ENCODE data around the gene TBL1Y. TPM values are rescaled to one million over a fixed set of nuclear protein-coding genes. Genes with fewer than 3 reads are reported as not detected.
"Not testable (repeated sequence)": the region's sequence is repeated elsewhere in the genome, so short reads cannot be mapped to it uniquely, and the experiment has no call there.

The TBL1Y gene
- total RNA-seq, 1 donor = not detected

DNA sequence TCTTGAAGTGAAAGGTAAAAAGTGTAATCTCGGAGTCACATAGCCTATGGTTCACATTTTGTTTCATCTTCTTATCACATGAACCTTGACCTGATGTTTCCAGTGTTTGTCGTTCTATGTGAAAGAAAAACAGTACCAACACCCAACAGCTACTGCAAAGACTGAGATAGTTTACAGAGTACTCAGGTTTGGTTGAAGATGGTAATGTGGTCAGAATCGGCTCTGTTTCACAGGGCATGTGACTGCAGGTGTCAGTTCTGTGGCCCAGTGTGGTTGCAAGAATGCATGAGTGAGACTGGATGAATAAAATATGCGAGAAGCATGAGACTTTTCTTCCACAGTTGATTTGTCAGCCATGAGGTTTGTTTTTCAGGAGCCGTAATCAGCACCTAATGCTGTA, 130.2 kb downstream of the TBL1Y start:
- DNase-seq (ENCODE audit: low read depth) = no peak
- TF ChIP-seq, protein P1, sequence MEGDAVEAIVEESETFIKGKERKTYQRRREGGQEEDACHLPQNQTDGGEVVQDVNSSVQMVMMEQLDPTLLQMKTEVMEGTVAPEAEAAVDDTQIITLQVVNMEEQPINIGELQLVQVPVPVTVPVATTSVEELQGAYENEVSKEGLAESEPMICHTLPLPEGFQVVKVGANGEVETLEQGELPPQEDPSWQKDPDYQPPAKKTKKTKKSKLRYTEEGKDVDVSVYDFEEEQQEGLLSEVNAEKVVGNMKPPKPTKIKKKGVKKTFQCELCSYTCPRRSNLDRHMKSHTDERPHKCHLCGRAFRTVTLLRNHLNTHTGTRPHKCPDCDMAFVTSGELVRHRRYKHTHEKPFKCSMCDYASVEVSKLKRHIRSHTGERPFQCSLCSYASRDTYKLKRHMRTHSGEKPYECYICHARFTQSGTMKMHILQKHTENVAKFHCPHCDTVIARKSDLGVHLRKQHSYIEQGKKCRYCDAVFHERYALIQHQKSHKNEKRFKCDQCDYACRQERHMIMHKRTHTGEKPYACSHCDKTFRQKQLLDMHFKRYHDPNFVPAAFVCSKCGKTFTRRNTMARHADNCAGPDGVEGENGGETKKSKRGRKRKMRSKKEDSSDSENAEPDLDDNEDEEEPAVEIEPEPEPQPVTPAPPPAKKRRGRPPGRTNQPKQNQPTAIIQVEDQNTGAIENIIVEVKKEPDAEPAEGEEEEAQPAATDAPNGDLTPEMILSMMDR (IDR thresholded peaks at IDR 0.05; ENCODE audit: insufficient read depth, low read length) = no peak
- no peak overlapping the region for H3K4me3 ChIP-seq (ENCODE audit: low read depth, low read length)

DNA sequence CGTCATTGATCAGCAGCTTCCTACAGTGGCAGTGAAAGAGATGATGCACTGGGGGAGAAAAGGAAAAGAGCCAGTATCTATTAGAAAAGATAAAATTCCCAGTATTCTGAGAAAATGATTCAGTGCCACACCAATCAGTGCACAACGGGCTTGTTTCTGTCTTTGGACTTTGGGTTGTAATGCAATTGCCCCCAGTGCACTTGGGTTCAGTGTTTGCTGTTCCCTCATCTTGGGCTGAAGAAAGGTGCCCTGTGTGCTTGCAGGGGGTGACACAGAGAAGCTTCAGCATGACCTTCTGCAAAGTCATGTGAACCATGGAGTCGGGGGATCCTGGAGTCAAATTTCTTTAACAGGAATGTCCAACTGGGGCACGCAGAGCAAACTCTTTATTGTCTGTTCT, 131.5 kb downstream of the TBL1Y start:
- TF ChIP-seq, protein P1 (IDR thresholded peaks at IDR 0.05; ENCODE audit: insufficient read depth, low read length) = no peak
- DNase-seq (ENCODE audit: low read depth) = no peak
- no peak overlapping the region for H3K4me3 ChIP-seq (ENCODE audit: low read depth, low read length)

DNA sequence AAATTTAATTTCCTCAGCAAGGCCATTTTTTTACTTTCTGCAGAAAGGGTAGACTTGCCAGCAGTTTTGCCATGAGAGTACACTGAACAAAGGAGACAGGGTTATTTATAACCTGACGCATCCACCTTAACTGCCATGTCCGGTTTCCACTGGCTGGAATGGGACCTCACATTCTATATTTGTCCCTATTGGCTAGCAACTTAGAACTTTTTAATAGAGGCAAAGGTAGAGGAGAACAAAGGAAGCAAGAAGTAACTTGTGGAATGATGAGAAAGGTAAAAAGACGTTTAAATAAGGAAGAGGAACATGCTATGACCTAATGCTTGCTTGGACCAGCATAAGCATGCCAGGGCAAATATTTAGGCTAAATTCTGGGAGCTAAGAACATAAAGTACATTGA, 142.0 kb downstream of the TBL1Y start:
- DNase-seq (ENCODE audit: low read depth); H3K4me3 ChIP-seq (ENCODE audit: low read depth, low read length): not testable (repeated sequence)

DNA sequence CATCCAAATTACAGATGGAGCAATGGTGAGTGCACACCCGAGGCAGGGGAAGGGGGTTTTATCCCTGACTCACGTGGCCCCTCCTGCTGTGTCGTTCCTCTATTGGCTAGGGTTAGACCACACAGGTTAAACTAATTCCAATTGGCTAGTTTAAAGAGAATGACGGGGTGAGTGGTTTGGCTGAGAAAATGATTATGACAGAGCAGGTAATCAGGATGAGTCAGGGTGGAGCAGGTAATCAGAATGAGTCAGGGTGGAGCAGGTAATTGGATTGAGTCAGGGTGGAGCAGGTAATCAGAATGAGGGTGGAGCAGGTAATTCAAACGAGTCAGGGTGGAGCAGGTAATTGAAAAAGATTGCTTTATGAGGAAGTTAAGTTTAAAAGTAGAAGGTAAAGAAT, 146.4 kb downstream of the TBL1Y start:
- H3K4me3 ChIP-seq (ENCODE audit: low read depth, low read length) = no peak overlapping the region
- no peak for DNase-seq (ENCODE audit: low read depth)
- TF ChIP-seq, protein P1 (IDR thresholded peaks at IDR 0.05; ENCODE audit: insufficient read depth, low read length) = no peak

DNA sequence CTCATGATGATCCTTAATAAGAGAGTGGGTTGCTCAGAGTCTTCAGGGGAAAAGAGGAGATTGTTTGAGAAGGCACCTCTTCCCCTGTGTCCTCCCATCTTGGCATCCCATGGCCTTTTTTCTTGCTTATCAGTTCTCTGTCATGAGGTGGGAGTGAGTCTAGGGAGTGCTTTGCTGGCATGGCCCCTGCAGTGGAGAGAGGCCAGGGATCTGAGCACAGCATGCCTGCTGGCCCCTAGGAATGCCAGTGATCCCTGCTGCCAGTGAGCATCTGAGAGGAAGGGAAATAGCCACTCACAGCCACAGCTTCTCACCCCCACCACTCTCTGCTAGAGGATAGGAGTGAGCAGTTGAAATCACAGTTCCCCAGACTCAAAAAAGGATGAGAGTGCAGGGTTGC, 168.2 kb downstream of the TBL1Y start:
- DNase-seq (ENCODE audit: low read depth) = no peak
- no peak overlapping the region for H3K4me3 ChIP-seq (ENCODE audit: low read depth, low read length)
- TF ChIP-seq, protein P1 (IDR thresholded peaks at IDR 0.05; ENCODE audit: insufficient read depth, low read length) = no peak

DNA sequence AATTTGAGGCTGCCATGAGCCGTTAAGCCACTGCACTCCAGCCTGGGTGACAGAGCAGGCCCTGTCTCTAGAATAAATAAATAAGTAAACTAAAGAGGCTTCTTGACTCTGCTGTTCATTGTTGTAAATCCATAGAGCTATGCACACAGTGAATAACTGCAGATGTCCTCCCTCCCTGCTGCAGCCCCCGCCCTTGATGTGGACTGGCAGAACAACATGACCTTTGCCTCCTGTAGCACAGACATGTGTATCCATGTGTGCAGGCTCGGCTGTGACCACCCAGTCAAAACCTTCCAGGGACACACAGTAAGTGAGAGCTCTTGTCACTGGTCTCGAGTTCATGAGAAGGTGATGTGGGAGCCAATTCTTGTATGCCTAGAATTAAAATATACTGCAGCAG, 170.1 kb downstream of the TBL1Y start:
- DNase-seq (ENCODE audit: low read depth); H3K4me3 ChIP-seq (ENCODE audit: low read depth, low read length): not testable (repeated sequence)

DNA sequence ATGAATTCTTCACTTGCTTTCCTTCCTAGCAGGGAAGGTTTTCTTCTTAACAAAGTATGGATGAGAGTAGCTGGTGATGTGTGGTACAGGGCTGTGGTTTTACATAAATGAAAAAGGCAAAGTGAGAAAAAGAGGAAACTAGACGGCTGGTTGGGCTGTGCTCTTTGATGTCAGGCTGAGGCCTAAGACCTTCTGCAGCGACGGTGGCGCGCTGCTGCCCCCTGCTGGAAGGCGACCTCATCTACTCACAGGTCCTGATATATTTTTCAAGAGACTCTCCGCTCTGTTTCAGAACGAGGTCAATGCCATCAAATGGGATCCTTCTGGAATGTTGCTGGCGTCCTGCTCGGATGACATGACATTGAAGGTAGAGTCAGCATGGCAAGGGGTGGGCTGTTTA, 175.1 kb downstream of the TBL1Y start:
- no peak for DNase-seq (ENCODE audit: low read depth)
- H3K4me3 ChIP-seq (ENCODE audit: low read depth, low read length) = no peak overlapping the region
- TF ChIP-seq, protein P1 (IDR thresholded peaks at IDR 0.05; ENCODE audit: insufficient read depth, low read length) = no peak

DNA sequence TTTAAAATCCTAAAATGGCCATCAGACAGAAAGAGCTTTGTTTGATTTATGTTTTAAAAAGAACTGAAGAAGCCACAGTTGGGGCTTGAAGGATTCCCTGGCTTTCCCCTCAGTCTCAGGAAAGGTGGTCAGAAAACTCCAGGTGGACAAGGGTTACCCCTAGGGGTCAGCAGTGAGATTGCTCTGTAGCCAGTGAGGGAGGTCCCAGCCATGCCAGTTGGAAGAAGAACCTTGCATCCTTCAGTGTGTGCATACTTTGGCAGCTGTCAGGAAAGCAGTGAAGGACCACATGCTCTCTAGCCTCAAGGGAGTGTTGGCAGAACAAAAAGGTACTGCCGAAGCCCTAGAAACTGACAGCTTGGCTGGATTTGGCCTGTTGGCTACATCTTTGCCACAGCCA, 182.3 kb downstream of the TBL1Y start:
- TF ChIP-seq, protein P1 (IDR thresholded peaks at IDR 0.05; ENCODE audit: insufficient read depth, low read length) = no peak
- DNase-seq (ENCODE audit: low read depth) = no peak

More for the DNA sequence above, 182.3 kb downstream of the TBL1Y start:
- H3K4me3 ChIP-seq (ENCODE audit: low read depth, low read length) = no peak overlapping the region
